SK-N-SH treated with all-trans-retinoic acid at 6 μM for 48 hours (cell line): ENCODE results near the gene CSF3R.

Experiments
- ARNTL ChIP-seq: fragments of 450-650 bp; formaldehyde crosslinking; IDR thresholded peaks from 2 replicates; pipeline ENCODE4 v1.5.0; 2020; ENCODE audit warnings: low read depth, mild to moderate bottlenecking, moderate library complexity, borderline replicate concordance
- CSDC2 ChIP-seq: fragments of 250-450 bp; sonication (Bioruptor Pico); IDR thresholded peaks from 2 replicates; pipeline ENCODE4 v1.5.0; 2020; ENCODE audit warnings: mild to moderate bottlenecking, moderate library complexity
- GLIS3 ChIP-seq: fragments of 250-450 bp; sonication (Bioruptor Pico); IDR thresholded peaks from 2 replicates; pipeline ENCODE4 v1.5.0; 2020; ENCODE audit warnings: mild to moderate bottlenecking, moderate library complexity
- ISL1 ChIP-seq: fragments of 250-450 bp; sonication (Bioruptor Pico); IDR thresholded peaks from 2 replicates; pipeline ENCODE4 v2.1.2; 2022; ENCODE audit warnings: mild to moderate bottlenecking, moderate library complexity
- OSR1 ChIP-seq: fragments of 250-450 bp; sonication (Bioruptor Pico); IDR thresholded peaks from 2 replicates; pipeline ENCODE4 v1.8.0; 2022; ENCODE audit warnings: moderate library complexity, mild to moderate bottlenecking, inconsistent platforms
- RARB ChIP-seq: fragments of 250-450 bp; sonication (Bioruptor Pico); IDR thresholded peaks from 2 replicates; pipeline ENCODE4 v1.8.0; 2021; ENCODE audit warnings: mild to moderate bottlenecking, moderate library complexity
- TCF4 ChIP-seq: fragments of 250-450 bp; sonication (Bioruptor Pico); IDR thresholded peaks from 2 replicates; pipeline ENCODE4 v1.8.0; 2021; ENCODE audit warnings: mild to moderate bottlenecking, moderate library complexity, borderline replicate concordance
- TOX ChIP-seq: fragments of 250-450 bp; sonication (Bioruptor Pico); IDR thresholded peaks from 2 replicates; pipeline ENCODE4 v1.8.0; 2021; ENCODE audit warnings: mild to moderate bottlenecking, moderate library complexity, borderline replicate concordance
- ZC3H10 ChIP-seq: fragments of 250-450 bp; sonication (Bioruptor Pico); IDR thresholded peaks from 2 replicates; pipeline ENCODE4 v1.5.1; 2021; ENCODE audit warnings: mild to moderate bottlenecking, moderate library complexity
- ZFP30 ChIP-seq: fragments of 450-650 bp; formaldehyde crosslinking; IDR thresholded peaks from 2 replicates; pipeline ENCODE4 v1.5.0; 2022; ENCODE audit warnings: mild to moderate bottlenecking, moderate library complexity
- ZNF8 ChIP-seq: fragments of 450-650 bp; formaldehyde crosslinking; IDR thresholded peaks from 2 replicates; pipeline ENCODE4 v1.5.0; 2020; ENCODE audit warnings: mild to moderate bottlenecking, moderate library complexity
- TF ChIP-seq, protein P1 (sequence below): fragments of 250-450 bp; sonication (Bioruptor Pico); IDR thresholded peaks from 2 replicates; pipeline ENCODE4 v1.8.0; 2020; ENCODE audit warnings: mild to moderate bottlenecking, moderate library complexity, borderline replicate concordance
- TF ChIP-seq, protein P2 (sequence below): fragments of 250-450 bp; sonication (Bioruptor Pico); IDR thresholded peaks from 2 replicates; pipeline ENCODE4 v1.5.1; 2021; ENCODE audit warnings: mild to moderate bottlenecking, moderate library complexity
- TF ChIP-seq, protein P3 (sequence below): fragments of 250-450 bp; sonication (Bioruptor Pico); IDR thresholded peaks from 2 replicates; pipeline ENCODE4 v1.8.0; 2021; ENCODE audit warnings: low read depth, mild to moderate bottlenecking, moderate library complexity, borderline replicate concordance

DNA sequence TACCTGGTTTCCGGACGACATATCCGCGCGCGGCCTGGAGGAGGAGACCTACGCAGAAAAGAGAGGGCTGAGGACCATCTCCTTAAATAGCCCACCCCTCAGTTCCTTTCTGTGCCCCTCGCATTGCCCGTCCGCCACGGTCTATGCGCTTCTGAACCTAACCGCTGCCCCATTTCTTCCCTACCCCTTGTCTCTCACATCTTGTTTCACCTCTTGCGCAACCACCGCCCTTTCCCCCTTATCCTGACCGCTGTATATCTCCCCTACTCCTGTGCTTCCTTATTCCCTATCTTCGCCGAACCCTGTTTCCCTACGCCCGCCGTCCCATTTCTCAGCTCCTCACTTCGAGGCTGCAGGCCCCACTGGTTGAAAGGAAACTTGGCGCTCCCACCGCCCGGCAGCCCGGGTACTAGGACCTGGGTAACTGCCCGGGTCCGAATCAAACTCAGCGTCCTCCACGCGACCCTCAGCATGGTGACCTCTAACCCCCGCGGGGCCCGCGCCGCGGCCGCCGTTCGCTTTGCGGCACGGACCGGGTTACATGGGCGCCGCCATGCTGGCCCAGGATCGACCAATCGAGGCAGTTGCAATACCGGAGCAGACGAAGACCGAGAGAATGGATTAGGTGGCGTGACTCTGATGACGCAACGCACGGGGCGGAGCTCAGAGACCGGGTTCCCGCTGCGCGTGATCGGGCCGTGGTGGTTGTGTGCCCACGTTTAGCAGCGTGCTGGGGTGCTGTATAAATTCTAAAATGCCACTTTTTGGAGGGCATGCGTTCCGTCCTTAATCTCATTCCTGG lies 18.7 kb downstream of the CSF3R start, which contains the start of gene MRPS15:
- TF ChIP-seq ISL1 (CRISPR knock-in tag) (no peak), ZC3H10 (CRISPR knock-in tag) (no peak), ARNTL (no peak), ZNF8 (CRISPR knock-in tag) (no peak), ZFP30 (no peak), RARB (CRISPR knock-in tag) (no peak), GLIS3 (no peak), OSR1 (CRISPR knock-in tag) (no peak), CSDC2 (0 out of 2 replicates have a peak, but pooled peaks have one; percentile 34), TOX (no peak), TCF4 (CRISPR knock-in tag) (no peak)
- TF ChIP-seq, protein P1, sequence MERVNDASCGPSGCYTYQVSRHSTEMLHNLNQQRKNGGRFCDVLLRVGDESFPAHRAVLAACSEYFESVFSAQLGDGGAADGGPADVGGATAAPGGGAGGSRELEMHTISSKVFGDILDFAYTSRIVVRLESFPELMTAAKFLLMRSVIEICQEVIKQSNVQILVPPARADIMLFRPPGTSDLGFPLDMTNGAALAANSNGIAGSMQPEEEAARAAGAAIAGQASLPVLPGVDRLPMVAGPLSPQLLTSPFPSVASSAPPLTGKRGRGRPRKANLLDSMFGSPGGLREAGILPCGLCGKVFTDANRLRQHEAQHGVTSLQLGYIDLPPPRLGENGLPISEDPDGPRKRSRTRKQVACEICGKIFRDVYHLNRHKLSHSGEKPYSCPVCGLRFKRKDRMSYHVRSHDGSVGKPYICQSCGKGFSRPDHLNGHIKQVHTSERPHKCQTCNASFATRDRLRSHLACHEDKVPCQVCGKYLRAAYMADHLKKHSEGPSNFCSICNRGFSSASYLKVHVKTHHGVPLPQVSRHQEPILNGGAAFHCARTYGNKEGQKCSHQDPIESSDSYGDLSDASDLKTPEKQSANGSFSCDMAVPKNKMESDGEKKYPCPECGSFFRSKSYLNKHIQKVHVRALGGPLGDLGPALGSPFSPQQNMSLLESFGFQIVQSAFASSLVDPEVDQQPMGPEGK (CRISPR knock-in tag), result no peak
- TF ChIP-seq, protein P2, sequence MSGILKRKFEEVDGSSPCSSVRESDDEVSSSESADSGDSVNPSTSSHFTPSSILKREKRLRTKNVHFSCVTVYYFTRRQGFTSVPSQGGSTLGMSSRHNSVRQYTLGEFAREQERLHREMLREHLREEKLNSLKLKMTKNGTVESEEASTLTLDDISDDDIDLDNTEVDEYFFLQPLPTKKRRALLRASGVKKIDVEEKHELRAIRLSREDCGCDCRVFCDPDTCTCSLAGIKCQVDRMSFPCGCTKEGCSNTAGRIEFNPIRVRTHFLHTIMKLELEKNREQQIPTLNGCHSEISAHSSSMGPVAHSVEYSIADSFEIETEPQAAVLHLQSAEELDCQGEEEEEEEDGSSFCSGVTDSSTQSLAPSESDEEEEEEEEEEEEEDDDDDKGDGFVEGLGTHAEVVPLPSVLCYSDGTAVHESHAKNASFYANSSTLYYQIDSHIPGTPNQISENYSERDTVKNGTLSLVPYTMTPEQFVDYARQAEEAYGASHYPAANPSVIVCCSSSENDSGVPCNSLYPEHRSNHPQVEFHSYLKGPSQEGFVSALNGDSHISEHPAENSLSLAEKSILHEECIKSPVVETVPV (CRISPR knock-in tag), result no peak
- TF ChIP-seq, protein P3, sequence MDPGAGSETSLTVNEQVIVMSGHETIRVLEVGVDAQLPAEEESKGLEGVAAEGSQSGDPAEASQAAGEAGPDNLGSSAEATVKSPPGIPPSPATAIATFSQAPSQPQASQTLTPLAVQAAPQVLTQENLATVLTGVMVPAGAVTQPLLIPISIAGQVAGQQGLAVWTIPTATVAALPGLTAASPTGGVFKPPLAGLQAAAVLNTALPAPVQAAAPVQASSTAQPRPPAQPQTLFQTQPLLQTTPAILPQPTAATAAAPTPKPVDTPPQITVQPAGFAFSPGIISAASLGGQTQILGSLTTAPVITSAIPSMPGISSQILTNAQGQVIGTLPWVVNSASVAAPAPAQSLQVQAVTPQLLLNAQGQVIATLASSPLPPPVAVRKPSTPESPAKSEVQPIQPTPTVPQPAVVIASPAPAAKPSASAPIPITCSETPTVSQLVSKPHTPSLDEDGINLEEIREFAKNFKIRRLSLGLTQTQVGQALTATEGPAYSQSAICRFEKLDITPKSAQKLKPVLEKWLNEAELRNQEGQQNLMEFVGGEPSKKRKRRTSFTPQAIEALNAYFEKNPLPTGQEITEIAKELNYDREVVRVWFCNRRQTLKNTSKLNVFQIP, result no peak
